Fibroblast of villous mesenchyme (primary cell): ENCODE measurements around the gene TEAD1. TPM values are rescaled to one million over a fixed set of nuclear protein-coding genes. Genes with fewer than 3 reads are reported as not detected.
A peak's percentile ranks its signal among the peaks of the same experiment; 100 is the strongest.

Experiments used
- DNase-seq: peaks from one replicate; pipeline ENCODE4 v3.0.0-alpha.2; 2010; ENCODE audit warnings: low read depth
- H3K4me3 ChIP-seq: 2 replicates; pipeline ENCODE4 v1.5.1; 2011; ENCODE audit warnings: low read depth, mild to moderate bottlenecking, low read length
- total RNA-seq: library from RNA; depleted of rRNA; stranded (reverse); fragments of >200 nt; gene quantifications from 2 replicates; pipeline ENCODE4 v1.2.3, GENCODE V29; 2012
- TF ChIP-seq, protein P1 (sequence below): IDR thresholded peaks from 2 replicates; pipeline ENCODE4 v1.5.1; 2012; ENCODE audit warnings: low read depth, mild to moderate bottlenecking, low read length; ENCODE audit not compliant: insufficient read depth

The TEAD1 gene
- total RNA-seq, 1 donor: 244 TPM

DNA sequence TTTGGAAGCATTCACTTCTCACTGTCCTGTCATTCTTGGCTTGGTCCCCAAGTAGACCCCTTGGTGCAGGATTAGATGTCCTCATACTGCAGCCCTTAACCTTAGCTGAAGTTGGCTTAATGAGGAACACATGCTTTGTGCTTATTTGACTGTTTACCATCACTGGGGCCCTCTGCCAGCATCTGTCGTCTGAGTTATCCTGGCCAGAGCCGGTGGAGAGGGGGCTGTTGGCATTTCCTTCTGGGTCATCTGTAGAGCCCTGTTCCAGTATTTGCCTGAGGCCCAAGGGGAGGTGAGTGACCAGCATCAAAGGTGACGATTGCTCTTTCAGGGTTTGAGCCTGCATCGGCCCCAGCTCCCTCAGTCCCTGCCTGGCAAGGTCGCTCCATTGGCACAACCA, 208.4 kb downstream of the TEAD1 start:
- no peak overlapping the region for H3K4me3 ChIP-seq
- DNase-seq: no peak
- TF ChIP-seq, protein P1, sequence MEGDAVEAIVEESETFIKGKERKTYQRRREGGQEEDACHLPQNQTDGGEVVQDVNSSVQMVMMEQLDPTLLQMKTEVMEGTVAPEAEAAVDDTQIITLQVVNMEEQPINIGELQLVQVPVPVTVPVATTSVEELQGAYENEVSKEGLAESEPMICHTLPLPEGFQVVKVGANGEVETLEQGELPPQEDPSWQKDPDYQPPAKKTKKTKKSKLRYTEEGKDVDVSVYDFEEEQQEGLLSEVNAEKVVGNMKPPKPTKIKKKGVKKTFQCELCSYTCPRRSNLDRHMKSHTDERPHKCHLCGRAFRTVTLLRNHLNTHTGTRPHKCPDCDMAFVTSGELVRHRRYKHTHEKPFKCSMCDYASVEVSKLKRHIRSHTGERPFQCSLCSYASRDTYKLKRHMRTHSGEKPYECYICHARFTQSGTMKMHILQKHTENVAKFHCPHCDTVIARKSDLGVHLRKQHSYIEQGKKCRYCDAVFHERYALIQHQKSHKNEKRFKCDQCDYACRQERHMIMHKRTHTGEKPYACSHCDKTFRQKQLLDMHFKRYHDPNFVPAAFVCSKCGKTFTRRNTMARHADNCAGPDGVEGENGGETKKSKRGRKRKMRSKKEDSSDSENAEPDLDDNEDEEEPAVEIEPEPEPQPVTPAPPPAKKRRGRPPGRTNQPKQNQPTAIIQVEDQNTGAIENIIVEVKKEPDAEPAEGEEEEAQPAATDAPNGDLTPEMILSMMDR: no peak

DNA sequence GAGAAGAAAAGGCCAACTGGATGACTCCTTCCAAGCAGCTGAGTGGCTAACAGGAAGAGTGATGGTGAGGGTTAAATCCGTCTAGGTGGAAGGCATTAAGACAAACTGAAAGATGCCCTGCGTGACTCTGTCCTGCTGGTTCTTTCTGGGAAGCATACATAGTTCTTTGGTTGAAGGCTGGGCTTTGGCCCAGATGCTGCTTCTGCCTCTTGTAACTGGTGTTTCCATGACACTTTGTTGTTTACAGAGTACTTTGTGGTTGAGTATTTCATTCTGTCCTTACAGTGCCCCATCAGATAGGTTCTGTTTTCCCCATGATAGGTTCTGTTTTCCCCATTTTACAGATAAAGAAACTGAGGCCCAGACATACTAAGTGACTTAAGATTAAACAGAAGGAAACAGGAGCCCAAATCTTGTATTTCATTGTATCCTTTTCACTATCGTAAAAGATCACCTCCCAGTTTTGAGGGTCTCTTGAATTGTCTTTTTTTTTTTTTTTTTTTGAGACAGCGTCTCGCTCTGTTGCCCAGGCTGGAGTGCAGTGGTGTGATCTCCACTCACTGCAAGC, 210.6 kb downstream of the TEAD1 start:
- peak; percentile 71 for DNase-seq
- H3K4me3 ChIP-seq: no peak overlapping the region
- TF ChIP-seq, protein P1: no peak

DNA sequence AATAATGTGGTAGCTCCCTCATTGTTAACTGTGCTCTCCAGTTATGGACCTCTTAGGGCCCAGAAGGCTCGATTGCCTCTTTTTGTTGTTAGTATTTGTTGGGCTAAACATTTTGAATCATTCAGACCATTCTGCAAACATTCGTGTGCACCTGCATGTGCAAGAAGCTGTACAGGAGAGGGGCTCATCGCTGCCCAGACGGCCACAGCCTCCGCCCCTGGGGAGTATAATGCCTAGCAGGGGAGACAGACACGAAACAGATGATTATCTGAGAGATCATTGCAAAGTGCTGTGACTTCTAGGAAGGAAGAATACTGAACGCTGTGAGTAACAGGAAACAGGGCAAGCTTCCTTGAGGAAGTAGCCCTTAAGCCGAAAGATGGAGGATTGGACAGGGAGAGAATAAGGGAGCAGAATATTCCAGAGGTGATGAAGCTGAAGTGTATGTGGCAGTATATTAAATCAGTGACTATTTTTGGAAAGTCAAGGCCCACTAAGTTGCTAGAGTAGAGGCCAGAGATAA, 211.6 kb downstream of the TEAD1 start:
- TF ChIP-seq, protein P1: no peak

DNA sequence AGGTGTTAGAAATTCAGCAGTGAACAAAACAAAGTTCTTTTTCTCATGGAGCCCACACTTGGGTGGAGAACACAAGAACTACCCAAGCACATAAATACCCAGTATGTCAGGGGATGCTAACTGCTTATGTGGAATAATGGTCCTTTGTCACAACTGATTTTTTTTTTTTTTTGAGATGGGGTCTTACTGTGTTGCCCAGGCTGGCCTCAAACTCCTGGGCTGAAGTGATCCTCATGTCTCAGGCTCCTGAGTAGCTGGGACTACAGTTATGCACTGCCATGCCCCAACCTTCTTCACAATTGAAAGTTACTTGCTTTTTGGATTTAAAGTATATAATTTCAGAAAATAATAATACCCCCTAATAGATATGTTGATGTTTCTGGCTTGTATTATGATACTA, 212.3 kb downstream of the TEAD1 start:
- H3K4me3 ChIP-seq: no peak overlapping the region
- TF ChIP-seq, protein P1: no peak
- no peak for DNase-seq

More for the DNA sequence above, 211.6 kb downstream of the TEAD1 start:
- DNase-seq: no peak
- H3K4me3 ChIP-seq: no peak overlapping the region

DNA sequence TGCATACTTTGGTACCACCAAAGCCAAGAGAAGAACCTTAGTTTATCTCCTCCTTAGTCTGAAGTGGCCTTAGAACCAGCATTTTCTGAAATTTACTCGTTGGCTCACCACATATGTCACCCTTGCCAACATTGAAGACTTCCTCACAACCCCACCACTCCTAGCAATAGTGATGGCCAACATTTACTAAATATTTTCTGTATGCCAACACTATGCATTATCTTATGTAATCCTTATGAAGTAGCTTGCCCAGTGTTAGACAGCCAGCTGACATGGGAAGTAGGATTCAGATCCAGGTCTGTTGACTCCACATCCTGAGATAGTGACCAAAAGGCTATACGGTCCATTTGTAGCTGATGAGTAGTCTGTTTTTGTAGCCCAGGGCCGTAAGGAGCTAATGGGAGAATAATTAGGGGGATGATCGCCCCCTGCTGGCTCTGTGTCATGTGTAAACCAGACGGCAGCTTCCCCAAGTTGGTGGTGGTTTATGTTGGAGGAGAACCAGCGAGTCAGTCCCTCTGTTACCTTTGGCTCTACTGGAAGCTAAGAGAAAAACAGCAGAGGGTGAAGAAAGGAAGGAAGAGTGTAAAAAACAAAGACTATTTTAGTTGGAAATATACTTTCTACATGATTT, 214.4 kb downstream of the TEAD1 start:
- TF ChIP-seq, protein P1: peak; percentile 71
- no peak overlapping the region for H3K4me3 ChIP-seq
- DNase-seq: peak; percentile 95

DNA sequence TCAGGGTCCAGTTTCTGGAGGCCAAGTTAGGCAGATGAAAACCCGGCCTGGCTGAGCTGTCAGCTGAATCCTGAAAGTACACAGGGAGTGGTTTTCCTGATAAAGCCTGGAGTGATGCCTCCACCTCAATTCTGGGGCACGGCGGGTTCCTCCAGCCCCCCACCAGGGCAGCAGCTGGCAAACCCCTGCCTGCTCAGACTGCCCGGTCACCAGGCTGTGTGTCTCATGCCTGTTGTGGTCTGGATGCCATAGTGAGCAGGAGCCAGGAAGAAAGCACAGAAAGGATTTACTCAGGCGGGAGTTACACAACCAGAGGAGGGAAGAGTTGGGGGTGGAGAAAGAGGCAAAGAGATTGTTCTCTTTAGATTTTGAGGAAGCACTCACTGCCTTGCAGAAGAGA, 215.0 kb downstream of the TEAD1 start:
- DNase-seq: peak; percentile 88
- TF ChIP-seq, protein P1: no peak
- H3K4me3 ChIP-seq: no peak overlapping the region
